GM19025 (cell line): Measurements from ENCODE around the gene HIVEP3.

ENCODE experiments used
- ATAC-seq: cut with Tn5 transposase; IDR thresholded peaks from one replicate; pipeline ENCODE4 v1.9.1; 2021; ENCODE audit warnings: mild to moderate bottlenecking, low read depth, moderate library complexity; ENCODE audit not compliant: unreplicated experiment

HIVEP3 gene

DNA sequence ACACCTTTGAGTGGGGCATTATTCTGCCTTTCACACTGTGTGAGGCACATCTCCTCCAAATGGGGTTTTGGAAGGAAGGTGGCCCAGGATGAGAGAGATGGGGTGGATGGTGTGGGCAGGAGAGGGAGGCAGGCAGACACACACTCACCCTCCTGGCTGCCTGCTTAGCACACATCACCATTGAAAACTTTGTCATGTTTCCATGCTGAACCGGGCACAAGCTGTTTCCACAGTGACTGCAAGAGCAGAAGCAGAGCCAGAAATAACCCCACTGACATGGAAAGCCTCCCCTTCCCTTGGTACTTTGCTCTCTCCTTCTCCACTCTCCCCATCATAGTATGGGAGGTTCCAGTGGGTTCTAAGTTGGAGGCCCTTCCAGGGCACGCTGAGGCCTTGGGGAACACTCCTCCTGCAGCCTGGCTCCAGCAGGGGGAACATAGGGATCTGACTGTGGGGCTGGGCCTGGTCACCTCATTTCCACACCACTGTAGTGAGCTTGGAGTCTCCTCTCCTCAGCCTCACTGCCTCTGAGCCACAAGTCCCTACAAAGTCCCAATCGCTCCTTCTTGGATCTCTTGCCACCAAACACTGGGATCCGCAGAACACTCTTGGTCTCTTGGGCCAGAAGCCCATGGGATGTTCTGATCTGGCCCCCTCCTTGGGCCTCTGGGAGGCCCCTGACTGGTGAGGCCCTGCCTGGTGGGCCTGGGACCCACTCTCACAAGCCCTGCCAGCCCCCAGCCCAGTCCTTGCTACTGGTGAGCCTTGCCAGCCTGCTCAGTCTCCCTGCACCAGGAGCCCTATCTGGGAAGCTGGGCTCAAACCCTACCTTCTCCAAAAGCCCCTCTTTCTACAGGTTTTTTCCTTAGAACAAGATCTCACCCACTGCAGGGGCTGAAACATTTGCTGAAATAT is 271.2 kb downstream of the HIVEP3 start:
- ATAC-seq: no peak

DNA sequence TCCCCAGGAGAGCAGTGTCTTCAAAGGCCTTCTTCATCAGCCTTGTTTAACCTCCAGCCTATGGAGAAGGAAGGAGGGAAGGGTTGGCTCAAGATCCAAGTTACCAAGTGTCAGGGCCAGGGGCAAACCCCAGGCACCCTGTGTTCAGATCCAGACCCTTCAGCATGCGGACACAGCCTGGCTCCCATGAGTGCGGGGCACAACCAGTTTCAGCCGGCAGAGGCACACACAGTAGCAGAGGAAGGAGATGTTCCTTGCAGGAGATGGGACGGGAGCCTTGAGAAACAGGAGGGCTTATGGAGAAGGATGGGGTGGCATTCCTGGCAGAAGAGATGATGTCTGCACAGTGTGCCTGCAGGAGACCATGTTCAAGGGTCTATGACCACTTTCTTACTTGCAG is 272.5 kb downstream of the HIVEP3 start:
- no peak for ATAC-seq

DNA sequence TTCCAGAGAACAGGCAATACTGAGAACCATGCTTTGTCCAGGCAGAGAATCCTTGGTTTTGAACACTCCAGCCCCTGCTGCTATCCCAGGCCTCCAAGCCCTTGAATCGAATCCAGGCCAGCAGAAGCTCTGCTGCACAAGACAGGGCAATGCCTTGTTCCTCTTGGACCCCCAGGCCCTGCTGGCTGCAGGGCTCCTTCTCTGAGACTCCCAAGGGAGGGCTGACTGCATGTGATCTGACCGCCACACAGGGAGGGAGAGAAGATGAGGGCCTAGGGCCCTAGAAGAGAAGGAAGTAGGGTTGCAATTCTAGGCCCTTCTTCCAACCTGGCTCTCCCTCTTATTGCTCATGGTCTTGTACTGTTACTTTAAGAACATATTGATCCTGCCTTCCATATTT is 273.7 kb downstream of the HIVEP3 start:
- no peak for ATAC-seq

DNA sequence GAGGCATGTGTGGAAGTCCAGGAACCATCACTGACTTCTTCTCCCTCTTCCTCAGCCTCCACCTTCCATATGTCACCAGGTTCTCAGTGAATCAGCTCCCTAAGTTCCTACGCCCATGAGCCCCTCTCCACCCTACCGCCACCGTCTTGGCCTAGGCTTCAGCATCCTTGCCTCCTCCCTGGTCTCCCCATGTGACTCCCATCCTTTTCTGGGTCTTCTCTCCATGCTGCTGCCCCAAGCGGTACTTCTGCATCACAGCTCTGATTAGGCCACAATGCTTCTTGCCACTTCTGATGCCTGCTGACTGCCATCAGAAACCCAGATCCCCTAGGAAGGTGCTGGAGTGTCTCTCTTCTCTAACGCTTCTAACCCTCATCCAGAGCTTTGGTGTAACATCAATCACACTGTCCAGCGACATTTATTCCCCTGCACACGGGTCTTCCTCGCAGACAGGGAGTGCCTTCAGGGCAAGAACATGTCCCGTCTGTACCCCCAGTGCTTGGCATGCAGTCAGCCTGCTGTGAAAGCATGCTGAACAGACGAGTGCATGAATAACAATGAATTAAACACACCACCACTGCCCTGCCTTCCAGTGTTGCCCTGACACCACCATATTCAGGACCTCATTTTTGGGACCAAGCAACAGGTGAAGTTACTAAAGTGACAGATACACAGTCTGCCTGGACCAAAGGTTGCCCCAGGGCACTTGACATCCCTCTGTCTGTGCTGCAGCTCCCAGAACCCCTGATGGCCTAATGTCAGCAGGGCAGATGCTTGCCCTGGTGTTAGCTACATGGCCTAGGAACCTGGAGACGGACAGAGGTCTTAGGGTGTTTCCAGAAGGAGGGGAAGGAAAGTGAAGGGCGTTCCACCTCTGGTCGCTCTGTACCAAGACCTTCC is 275.6 kb downstream of the HIVEP3 start:
- no peak for ATAC-seq

DNA sequence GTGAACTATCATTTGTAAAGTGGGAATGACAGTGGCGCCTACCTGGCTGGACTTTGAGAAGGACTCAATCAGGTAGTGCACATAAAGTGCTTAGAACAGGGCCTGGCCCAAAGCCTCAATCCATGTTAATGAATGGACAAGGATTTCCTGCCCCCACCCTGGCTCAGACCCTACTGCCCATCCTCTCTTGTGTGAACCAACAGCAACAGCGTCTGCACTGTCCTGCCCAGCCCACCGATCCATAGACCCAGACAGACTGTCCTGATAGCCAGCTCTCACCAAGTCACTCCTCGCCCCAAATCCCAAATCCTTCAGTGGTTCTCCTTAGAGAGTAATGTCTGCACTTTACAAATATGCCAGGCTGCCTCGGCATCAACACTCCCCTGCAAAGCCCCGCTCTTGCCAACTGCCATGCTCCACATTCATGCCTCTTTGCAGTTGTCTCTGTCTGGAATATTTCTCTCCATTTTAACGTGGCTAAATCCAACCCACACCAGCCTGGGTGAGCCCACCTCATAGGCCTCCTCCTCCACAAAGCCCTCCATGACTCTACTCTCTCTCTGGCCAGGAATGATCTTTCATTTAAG is 276.7 kb downstream of the HIVEP3 start:
- ATAC-seq: no peak

DNA sequence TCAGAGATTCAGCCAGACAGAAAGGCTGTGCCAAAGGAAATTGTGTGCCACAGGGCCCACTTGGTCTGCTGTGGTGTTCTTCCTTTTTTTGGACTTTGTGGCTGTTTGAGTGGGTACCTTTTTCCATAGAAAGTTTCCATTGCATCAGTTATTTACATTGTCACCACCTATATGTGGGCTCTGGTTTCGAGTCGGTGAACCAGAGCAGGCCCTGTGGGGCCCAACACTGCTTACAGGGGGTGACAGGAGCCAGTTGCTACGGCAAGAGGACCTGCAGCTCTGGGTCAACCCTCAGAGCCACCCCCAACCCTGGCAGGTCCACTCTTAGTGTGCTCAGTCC is 277.3 kb downstream of the HIVEP3 start:
- ATAC-seq: no peak

DNA sequence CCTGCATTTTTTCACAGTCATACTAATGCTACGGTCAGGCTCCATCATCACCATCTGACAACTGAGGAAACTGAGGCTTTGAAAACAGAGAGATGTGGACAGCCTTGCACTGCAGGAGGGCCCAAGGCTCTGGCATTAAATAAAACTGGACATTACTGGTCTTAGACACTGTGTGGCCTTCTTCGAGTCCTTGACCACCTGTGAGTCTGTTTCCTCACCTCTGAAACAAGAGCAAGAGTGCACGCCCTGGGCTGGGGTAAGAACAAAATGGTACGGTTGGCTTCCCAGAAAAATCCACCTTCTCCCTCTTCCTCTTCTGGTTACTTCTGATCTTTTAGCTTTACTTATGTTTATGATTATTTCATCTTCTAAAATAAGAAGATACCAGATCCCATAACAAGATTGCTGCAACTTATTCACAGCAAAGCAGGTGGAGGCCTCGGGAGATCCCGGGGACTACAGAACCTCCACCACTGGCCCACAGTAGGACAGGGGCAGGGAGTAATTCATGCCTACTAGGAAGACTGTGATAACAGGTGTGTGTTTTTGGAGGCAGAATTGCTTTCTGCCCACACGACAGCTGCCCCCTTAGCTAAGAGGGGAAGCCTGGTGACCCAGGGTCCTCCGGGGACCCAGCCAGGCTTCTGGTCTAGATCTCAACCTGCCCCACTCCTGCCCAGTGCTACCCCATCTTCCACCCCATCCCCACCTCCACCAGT is 277.8 kb downstream of the HIVEP3 start:
- no peak for ATAC-seq

DNA sequence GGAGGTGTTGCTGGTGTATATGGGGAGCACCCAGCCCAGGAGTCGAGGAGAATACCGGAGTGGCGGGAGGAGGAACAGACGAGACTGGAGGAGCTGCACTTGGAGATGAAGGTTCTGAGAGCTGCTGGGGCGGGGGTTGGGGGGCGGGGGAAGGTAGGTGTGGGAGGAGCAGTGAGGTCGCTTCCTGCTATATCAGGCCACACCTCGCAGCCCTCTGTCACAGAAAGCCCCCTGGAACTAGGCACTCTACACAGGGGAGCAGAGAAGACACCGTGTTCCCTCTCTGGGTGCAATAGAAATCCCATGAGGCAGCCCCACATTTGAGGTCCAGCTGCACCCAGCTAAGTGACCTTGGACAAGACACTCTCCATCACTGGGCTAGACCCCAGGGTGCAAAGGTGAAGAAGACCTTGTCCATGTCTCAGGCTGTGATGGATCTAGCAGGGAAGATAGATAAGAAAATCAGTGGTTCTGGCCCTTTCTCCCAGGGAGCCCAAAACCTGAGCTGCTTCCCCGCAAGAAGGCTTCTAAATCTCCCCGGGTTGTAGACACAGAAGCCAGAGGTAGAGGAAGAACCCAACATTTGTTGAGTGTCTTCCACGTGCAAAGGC is 278.5 kb downstream of the HIVEP3 start:
- ATAC-seq: no peak

DNA sequence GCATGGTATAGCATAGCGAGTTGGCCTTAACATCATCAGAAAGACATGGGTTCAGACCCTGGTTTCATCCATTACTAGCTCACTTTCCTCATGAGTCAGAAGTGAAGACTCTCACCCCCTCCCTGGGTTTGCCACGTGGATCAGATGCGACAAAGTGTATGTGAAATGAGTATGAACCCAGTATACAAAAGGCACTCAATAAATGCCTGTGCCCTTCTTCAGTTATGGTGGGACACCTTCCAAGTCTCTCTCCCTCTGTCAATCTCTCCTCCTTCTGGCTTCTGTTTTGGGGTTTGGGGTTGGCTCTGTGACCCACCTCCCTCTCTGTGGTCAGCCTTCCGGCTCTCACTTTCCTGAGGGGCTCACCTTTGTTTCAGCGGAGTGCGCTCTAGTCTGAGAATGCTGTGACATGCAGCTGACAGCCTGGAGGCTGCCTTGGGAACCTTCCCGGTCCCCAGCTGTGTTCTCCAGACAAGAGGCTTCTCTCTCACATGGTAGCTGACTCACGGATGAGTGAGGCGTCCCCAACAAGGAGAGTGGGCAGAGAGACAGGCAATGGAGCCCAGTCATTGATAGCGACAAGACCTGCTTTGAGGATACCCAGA is 279.3 kb downstream of the HIVEP3 start:
- no peak for ATAC-seq

DNA sequence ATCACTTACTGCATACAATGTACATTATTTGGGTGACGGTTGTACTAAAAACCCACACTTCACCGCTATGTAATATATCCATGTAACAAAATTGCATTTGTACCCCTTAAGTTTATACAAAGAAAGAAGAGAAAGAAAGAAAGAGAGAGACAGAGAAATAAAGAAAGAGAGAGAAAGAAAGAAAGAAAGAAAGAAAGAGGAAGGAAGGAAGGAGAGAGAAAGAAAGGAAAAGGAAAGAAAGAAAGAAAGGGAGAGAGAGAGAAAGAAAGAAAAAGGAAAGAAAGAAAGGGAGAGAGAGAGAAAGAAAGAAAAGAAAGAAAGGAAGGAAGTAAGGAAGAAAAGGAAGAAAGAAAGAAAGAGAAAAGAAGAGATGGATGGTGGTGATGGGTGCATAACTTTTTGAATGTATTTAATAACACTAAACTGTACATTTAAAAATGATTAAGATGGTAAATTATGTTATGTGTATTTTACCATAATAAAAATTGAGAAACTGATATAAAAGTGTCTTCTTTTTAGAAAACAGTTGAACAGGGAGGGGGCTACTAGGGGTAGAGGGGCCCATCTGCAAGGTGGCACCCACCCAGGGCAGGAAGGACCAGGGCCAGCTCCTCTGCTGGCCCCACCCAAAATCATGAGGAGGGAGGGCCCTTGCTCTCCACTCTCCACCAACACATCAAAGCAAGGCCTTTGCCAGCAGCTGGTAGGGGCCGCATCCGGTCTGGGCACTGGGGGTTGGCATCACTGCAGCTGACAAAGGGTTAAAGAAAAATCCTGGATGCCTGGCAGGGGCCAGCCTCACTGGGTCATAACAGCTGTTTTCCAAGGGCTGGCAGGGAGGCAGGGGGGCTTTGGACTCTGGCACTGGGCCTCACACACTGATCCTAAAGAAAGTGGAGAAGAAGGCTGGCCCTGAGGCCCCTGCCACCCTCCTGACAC is 280.4 kb downstream of the HIVEP3 start:
- ATAC-seq: no peak

DNA sequence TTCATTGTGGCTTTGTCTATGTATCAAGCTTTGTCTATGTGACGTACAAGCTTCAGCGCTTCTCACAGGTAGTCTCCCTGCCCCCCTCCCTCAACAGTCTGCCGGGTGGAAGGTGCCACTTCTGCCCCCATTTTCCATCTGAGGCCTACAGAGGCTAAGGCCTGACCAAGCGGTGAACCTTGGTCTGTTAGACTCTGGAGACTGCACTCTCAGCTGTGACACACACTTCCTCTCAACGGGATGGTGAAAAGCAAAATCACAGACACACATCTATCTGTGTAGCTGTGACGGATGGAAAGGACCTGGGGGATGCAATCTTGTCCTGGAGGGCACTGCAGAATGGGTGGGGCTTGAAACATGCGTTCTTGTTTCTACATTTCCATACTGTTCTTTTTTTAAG is 281.4 kb downstream of the HIVEP3 start:
- no peak for ATAC-seq

DNA sequence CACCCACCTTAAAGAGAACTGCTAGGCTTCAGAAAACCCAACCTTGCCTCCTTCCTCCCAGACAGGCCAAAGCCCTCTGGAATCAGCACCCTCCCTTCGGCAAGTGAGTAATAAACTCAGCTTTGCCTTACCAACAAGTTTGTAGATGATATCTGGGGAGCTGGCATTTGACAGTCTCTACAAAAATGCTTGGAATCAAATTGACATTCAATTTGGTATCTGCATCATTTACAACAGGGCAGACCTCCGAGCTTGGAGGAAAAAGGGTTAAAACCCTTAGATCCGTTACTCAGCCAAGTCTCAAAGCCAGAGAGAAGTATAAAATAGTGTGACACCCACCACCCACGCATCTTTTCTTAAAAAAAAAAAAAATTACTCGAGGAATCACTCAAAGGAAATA is 285.0 kb downstream of the HIVEP3 start:
- ATAC-seq: no peak

DNA sequence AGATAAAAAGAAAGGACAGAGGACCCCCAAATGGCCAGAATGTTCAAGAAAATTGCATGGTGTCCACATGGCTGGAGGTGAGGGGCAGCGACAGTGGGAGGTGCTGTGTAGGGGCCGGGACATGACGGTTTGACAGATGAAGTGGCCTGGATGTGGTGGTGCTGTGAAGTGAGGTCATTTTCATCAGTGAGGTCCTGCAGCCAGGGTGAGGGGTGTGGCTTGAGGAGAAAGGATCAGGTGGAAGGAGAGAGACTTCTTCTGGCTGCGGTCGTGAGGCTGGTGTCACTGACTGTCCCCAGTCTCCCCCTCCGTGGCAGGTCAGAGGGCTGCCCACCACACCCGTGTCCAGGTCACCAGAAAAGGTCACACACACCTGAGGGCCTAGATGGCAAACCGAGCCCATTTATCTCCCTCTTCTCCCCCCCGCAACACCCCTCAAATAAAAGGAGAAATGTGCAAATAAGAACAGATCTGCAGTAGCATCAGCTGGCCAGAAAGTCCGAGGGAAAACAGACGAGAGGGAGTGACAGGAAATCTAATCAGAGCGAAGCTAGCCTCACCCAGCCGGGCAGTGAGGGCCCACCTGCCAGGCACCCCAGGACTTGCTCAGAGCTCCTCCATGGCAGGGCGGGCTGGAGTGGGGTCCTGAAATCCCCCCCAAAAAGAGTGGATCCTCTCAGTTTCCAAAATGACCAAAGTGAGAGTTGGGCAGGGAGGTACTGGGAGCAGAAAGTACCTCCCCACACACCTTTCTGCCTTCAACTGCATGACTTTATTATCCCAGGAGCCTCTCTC is 285.7 kb downstream of the HIVEP3 start:
- ATAC-seq: no peak

DNA sequence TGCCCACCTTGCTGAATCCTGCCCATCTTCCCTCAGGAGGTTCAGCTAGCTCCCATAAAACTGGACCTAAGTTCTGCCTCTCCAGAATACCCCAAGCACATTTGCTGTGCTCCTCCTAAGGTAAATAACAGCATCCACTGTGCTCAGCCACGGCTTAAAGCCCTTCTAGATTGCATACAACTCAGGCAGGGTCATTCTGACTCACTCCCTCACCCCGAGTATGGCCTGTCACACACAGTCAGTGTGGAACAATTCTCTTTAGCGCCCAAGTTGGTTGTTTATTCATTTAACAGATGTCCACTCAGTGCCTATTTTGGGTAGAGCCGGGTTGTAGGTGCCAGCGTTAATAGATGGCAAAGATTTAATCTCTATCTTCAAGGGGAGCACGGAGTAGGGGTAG is 286.8 kb downstream of the HIVEP3 start:
- no peak for ATAC-seq

DNA sequence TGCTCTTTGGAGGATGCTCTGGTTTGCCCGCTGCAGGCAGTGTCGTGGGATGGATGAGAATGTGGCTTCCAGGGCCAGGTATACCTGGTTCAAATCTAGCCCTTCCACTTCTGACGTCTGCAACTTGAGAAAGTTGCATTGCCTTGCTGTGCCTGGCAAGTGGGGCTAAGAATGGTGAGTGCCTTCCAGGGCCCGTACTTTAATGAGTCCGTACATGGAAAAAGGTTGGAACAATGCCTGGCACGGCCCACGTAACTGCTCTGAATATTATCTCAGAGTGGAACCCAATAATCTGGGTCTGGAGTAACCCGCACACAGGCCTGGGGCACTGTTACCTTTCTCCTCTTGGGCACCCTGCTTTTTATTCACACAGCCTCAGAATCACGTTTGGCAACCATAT is 287.6 kb downstream of the HIVEP3 start:
- ATAC-seq: no peak

DNA sequence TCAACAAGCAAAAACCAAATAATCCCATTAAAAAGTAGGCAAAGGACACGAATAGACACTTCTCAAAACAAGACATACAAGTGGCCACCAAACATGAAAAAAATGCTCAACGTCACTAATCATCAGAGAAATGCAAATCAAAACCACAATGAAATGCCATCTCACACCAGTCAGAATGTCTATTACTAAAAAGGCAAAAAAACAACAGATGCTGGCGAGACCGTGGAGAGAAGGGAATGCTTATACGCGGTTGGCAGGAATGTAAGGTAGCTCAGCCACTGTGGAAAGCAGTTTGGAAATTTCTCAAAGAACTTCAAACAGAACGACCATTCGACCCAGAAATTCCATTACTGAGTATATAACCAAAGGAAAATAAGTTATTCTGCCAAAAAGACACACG is 289.2 kb downstream of the HIVEP3 start:
- no peak for ATAC-seq

DNA sequence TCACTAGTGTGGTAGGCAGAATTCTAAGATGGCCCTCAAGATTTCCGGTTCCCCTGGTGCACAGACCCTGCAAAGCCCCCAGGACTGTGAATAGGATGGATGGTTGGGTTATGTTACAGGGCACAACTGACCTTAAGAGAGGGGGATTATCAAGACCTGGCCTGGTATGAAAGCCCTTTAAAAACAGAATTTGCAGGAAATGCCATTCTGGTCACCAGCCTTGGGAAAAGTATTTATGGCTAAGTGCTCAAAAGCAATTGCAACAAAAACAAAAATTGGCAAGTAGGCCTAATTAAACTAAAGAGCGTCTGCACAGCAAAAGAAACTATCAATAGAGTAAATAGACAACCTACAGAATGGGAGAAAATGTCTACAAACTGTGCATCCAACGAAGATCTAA is 289.6 kb downstream of the HIVEP3 start:
- no peak for ATAC-seq
